ENCODE measurements around the gene NKX2-2. TPM values are rescaled to one million over a fixed set of nuclear protein-coding genes. Genes with fewer than 3 reads are reported as not detected.

Gene NKX2-2
- total and polyA plus RNA-seq, 2 of the 8 experiments (the other 6 are each of a cell fraction or from before 2014, with no cell fraction given): not detected

GRCh38 chr20:21521596-21522480, 8.0 kb upstream of the NKX2-2 start:
- Histone ChIP-seq H3K9me3 (ENCODE audit: insufficient read depth in 2 of 2, low read depth in 1 of 2, low read length in 1 of 2) (no peaks in the 10 kb centered on the region), H3K14ac (ENCODE audit: insufficient read length) (no peak overlapping the region), H3K79me2 (ENCODE audit: control insufficient read depth in 1 of 2, insufficient read depth in 2 of 2, low read length in 2 of 2) (no peaks in the 10 kb centered on the region), H2BK120ac (replicated peaks; ENCODE audit: low read depth, low read length) (no peak overlapping the region), H2BK5ac (ENCODE audit: low read depth, low read length) (no peak overlapping the region), H3K4me1 (replicated peaks in 1 of 4; ENCODE audit: control insufficient read depth in 3 of 4, insufficient read depth in 4 of 4, low read length in 3 of 4) (peaks cover 19 to 47% (median 31%) of the 10 kb centered on the region in 4 experiments), H2AFZ (ENCODE audit: low read length) (no peak overlapping the region; the same call in 1 of the 2 replicates), H4K5ac (ENCODE audit: insufficient read length, low read depth, low read length) (no peak overlapping the region), H3K4me3 (ENCODE audit: extremely low read depth in 1 of 4, insufficient read depth in 2 of 4, low read depth in 3 of 4, low read length in 4 of 4) (peak overlapping the region; percentile 32 to 59 (median 34)), H3K27me3 (replicated peaks in 1 of 4; ENCODE audit: control insufficient read depth in 3 of 4, extremely low read depth in 1 of 4, insufficient read depth in 3 of 4, low read length in 3 of 4) (peaks cover 87 to 96% (median 94%) of the 10 kb centered on the region in 4 experiments), H3K9ac (replicated peaks in 1 of 4; ENCODE audit: extremely low read depth in 1 of 4, low read depth in 3 of 4, low read length in 3 of 4) (no peak overlapping the region), H3K79me1 (ENCODE audit: low read depth, low read length) (no peaks in the 10 kb centered on the region), H4K91ac (replicated peaks; ENCODE audit: insufficient read length, low read length) (no peak overlapping the region), H4K8ac (ENCODE audit: extremely low read depth, insufficient read depth, low read length) (peak overlapping the region; percentile 83), H3K18ac (ENCODE audit: extremely low read depth, low read length) (no peak overlapping the region), H3K56ac (replicated peaks; ENCODE audit: insufficient read length, low read depth, low read length) (no peak overlapping the region), H3K4ac (replicated peaks; ENCODE audit: insufficient read length, low read depth, low read length) (no peak overlapping the region), H3K27ac (ENCODE audit: low read depth, low read length) (no peak overlapping the region), H2BK20ac (ENCODE audit: low read length) (no peak overlapping the region; the same call in 1 of the 2 replicates), H2BK15ac (ENCODE audit: low read length) (no peak overlapping the region), H3K36me3 (ENCODE audit: control insufficient read depth in 2 of 4, insufficient read depth in 4 of 4, low read length in 3 of 4) (peaks cover 0 to 6% (median 0%) of the 10 kb centered on the region in 4 experiments; a peak in 1 of 8 replicates), H4K20me1 (replicated peaks in 1 of 2; ENCODE audit: control insufficient read depth in 1 of 2, insufficient read depth in 2 of 2, low read length in 2 of 2) (peaks cover 15 to 16% of the 10 kb centered on the region in 2 experiments), H3K4me2 (ENCODE audit: insufficient read depth in 1 of 2, low read depth in 2 of 2, low read length in 2 of 2) (peak overlapping the region; percentile 87 to 94), H2BK12ac (ENCODE audit: low read depth, low read length) (no peak overlapping the region; the same call in 1 of the 2 replicates), H2AK5ac (ENCODE audit: low read depth, low read length) (no peak overlapping the region), H3K23ac (ENCODE audit: insufficient read length) (no peak overlapping the region), H3K23me2 (ENCODE audit: low read depth, low read length) (peaks cover 17% of the 10 kb centered on the region; the same call in 1 of the 2 replicates)
- FAIRE-seq (no peak), DNase-seq (ENCODE audit: low read depth in 1 of 2, low spot score in 2 of 2) (peak in 1 of 2 experiments; percentile 85)
- ChIA-PET POLR2A (ENCODE audit: partially characterized antibody) (interaction anchor here (1.4 to 1.5 kb wide), 3 partner anchors 11 to 180 kb away, joined by 3 to 4 read pairs (median 3); no protein-coding TSS in a partner anchor), CTCF (ENCODE audit: partially characterized antibody) (interaction anchor here (0.6 to 12.5 kb wide), 11 partner anchors 8 to 684 kb away, joined by 3 to 79 read pairs (median 6); no protein-coding TSS in a partner anchor)
- TF ChIP-seq TCF12 (IDR thresholded peaks at IDR 0.05; ENCODE audit: low read depth, low read length) (no peak), E2F6 (IDR thresholded peaks at IDR 0.05) (0 out of 2 replicates have a peak, but pooled peaks have one; percentile 12), EZH2 (IDR thresholded peaks at IDR 0.05; ENCODE audit: low read depth, low read length, severe bottlenecking) (peak; percentile 96), SIRT6 (IDR thresholded peaks at IDR 0.05; ENCODE audit: low read length) (no peak), EGR1 (IDR thresholded peaks at IDR 0.05; ENCODE audit: borderline replicate concordance, low read depth, low read length) (peak; percentile 3; the same call in 1 of the 2 replicates), RBBP5 (IDR thresholded peaks at IDR 0.05; ENCODE audit: borderline replicate concordance, low read depth, low read length) (peak; percentile 35; the same call in 1 of the 2 replicates), KDM4A (IDR thresholded peaks at IDR 0.05; ENCODE audit: low read depth, low read length, severe bottlenecking) (peak; percentile 43), SUZ12 (IDR thresholded peaks at IDR 0.05; ENCODE audit: low read length) (peak; percentile 87)
- WGBS, 2 experiments (ENCODE audit: extremely low coverage in 1 of 2, insufficient coverage in 1 of 2, insufficient read length in 1 of 2, insufficient replicate concordance in 2 of 2, low coverage in 1 of 2, low lambda C conversion rate in 2 of 2, missing lambda C conversion rate in 1 of 2): 1% methylated on average over 87 of the region's 104 CpGs; no CpG with 5 or more reads in 1 of the 2 experiments
